ENCODE results near the gene CCL14.

Gene CCL14

DNA sequence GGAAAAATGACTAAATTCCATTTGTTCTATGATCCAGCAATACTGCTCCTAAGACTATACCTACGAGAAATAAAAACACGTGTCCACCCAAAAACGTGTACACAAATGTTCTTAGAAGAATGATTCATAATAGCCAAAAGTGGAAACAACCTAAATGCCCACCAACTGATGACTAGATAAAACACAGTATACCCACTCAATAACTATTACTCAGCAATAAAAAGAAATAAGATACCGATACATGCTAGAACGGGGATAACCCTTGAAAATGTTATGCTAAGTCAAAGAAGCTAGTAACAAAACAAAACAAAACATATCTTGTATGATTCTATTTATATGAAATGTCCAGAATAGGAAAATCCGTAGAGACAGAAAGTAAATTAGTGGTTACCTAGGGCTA, 22.9 kb downstream of the CCL14 start:
- Histone ChIP-seq H4K91ac (ENCODE audit: low read depth, low read length) (no peak overlapping the region), H2BK120ac (ENCODE audit: insufficient read depth, low read length, poor library complexity) (no peak overlapping the region), H3K79me2 (ENCODE audit: control insufficient read depth, insufficient read depth, low read length, poor library complexity) (no peaks in the 10 kb centered on the region), H3K14ac (ENCODE audit: low read length) (no peak overlapping the region), H3K4me3 (ENCODE audit: low read depth, low read length) (no peak overlapping the region), H4K8ac (ENCODE audit: low read depth, low read length) (no peak overlapping the region), H3K4me2 (ENCODE audit: low read length) (no peak overlapping the region), H3K79me1 (ENCODE audit: low read length) (no peaks in the 10 kb centered on the region), H3K9ac (ENCODE audit: low read length) (no peak overlapping the region), H3K4me1 (ENCODE audit: control insufficient read depth in 1 of 2, insufficient read depth in 2 of 2, low read length in 2 of 2) (no peaks in the 10 kb centered on the region), H3K18ac (ENCODE audit: low read length) (no peak overlapping the region), H3K27me3 (ENCODE audit: insufficient read depth, low read length) (no peaks in the 10 kb centered on the region), H2AFZ (ENCODE audit: insufficient read depth, low read length, poor library complexity) (no peak overlapping the region), H2BK5ac (ENCODE audit: low read depth, low read length, poor library complexity) (no peak overlapping the region), H3K23ac (ENCODE audit: low read length) (no peak overlapping the region), H3K9me3 (ENCODE audit: insufficient read depth, low read depth, low read length) (no peaks in the 10 kb centered on the region), H2AK5ac (ENCODE audit: low read length) (no peak overlapping the region), H3K4ac (ENCODE audit: low read depth, low read length) (no peak overlapping the region), H3K36me3 (ENCODE audit: control insufficient read depth in 1 of 2, insufficient read depth in 2 of 2, low read length in 2 of 2) (no peaks in the 10 kb centered on the region), H2BK12ac (ENCODE audit: low read length) (no peak overlapping the region), H3K27ac (ENCODE audit: low read depth, low read length) (no peak overlapping the region), H4K12ac (ENCODE audit: low read depth, low read length) (no peak overlapping the region)
- no CpG with 5 or more reads among the region's 6 CpGs for WGBS (ENCODE audit: extremely low coverage, insufficient coverage, insufficient read length)
- DNase-seq, result no peak

DNA sequence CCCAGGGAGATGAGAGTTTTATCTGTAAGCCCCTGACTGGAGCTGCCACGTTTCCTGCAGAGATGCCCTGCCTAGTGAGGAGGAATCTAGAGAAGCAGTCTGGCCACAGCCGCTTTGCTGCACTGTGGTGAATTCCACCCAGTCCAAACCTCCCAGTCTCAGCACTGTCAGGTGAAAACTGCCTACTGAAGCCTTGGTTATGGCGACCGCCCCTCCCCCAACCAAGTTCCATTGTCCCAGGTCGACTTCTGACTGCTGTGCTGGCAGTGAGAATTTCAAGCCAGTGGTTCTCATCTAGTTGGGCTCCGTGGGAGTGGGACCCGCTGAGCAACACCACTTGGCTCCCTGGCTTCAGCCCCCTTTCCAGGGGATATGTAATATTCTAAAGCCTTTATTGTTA, 32.8 kb downstream of the CCL14 start:
- no peaks in the 10 kb centered on the region for H3K79me1 ChIP-seq (ENCODE audit: low read length)
- no peak overlapping the region for H3K14ac ChIP-seq (ENCODE audit: low read length)
- H3K9ac ChIP-seq (ENCODE audit: low read length), result no peak overlapping the region
- H2BK12ac ChIP-seq (ENCODE audit: low read length), result no peak overlapping the region
- H3K79me2 ChIP-seq (ENCODE audit: control insufficient read depth, insufficient read depth, low read length, poor library complexity), result no peaks in the 10 kb centered on the region
- H2AFZ ChIP-seq (ENCODE audit: insufficient read depth, low read length, poor library complexity), result no peak overlapping the region
- H2BK120ac ChIP-seq (ENCODE audit: insufficient read depth, low read length, poor library complexity), result no peak overlapping the region
- H3K9me3 ChIP-seq (ENCODE audit: insufficient read depth, low read depth, low read length), result no peaks in the 10 kb centered on the region
- WGBS (ENCODE audit: extremely low coverage, insufficient coverage, insufficient read length), result no CpG with 5 or more reads among the region's 7 CpGs
- H3K4me2 ChIP-seq (ENCODE audit: low read length), result no peak overlapping the region
- no peak overlapping the region for H2BK5ac ChIP-seq (ENCODE audit: low read depth, low read length, poor library complexity)
- no peak overlapping the region for H3K4ac ChIP-seq (ENCODE audit: low read depth, low read length)
- no peak for DNase-seq
- H3K4me3 ChIP-seq (ENCODE audit: low read depth, low read length), result no peak overlapping the region
- H3K27me3 ChIP-seq (ENCODE audit: insufficient read depth, low read length), result no peaks in the 10 kb centered on the region
- H3K23ac ChIP-seq (ENCODE audit: low read length), result no peak overlapping the region
- H3K18ac ChIP-seq (ENCODE audit: low read length), result no peak overlapping the region
- H4K91ac ChIP-seq (ENCODE audit: low read depth, low read length), result no peak overlapping the region
- no peak overlapping the region for H4K12ac ChIP-seq (ENCODE audit: low read depth, low read length)
- no peak overlapping the region for H4K8ac ChIP-seq (ENCODE audit: low read depth, low read length)
- H3K36me3 ChIP-seq (ENCODE audit: control insufficient read depth in 1 of 2, insufficient read depth in 2 of 2, low read length in 2 of 2), result no peaks in the 10 kb centered on the region
- no peak overlapping the region for H2AK5ac ChIP-seq (ENCODE audit: low read length)
- no peak overlapping the region for H3K27ac ChIP-seq (ENCODE audit: low read depth, low read length)
- no peaks in the 10 kb centered on the region for H3K4me1 ChIP-seq (ENCODE audit: control insufficient read depth in 1 of 2, insufficient read depth in 2 of 2, low read length in 2 of 2)

DNA sequence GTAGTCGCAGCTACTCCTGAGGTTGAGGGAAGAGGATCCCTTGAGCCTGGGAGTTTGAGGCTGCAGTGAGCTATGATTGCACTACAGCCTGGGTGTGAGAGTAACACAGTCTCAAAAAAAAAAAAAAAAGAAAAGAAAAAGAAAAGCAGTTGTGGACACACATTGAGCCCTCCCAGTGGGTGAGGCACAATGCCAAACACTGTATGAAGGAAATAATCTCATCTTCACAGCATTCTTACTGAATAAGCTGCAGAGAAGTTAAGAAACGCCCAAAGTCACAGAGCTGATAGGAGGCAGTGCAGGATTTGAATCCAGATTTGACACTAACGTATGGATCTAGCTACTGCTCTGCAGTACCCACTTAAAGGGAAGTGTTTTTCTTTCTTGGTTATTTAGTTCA, 37.1 kb downstream of the CCL14 start:
- no peak overlapping the region for H2BK5ac ChIP-seq (ENCODE audit: low read depth, low read length, poor library complexity)
- no peak overlapping the region for H3K14ac ChIP-seq (ENCODE audit: low read length)
- no peak overlapping the region for H3K27ac ChIP-seq (ENCODE audit: low read depth, low read length)
- no peaks in the 10 kb centered on the region for H3K4me1 ChIP-seq (ENCODE audit: control insufficient read depth in 1 of 2, insufficient read depth in 2 of 2, low read length in 2 of 2)
- H4K12ac ChIP-seq (ENCODE audit: low read depth, low read length), result no peak overlapping the region
- no peak overlapping the region for H4K8ac ChIP-seq (ENCODE audit: low read depth, low read length)
- no peak for DNase-seq
- WGBS (ENCODE audit: extremely low coverage, insufficient coverage, insufficient read length), result no CpG with 5 or more reads among the region's 3 CpGs
- no peaks in the 10 kb centered on the region for H3K27me3 ChIP-seq (ENCODE audit: insufficient read depth, low read length)
- no peaks in the 10 kb centered on the region for H3K79me2 ChIP-seq (ENCODE audit: control insufficient read depth, insufficient read depth, low read length, poor library complexity)
- no peak overlapping the region for H3K4me2 ChIP-seq (ENCODE audit: low read length)
- H3K18ac ChIP-seq (ENCODE audit: low read length), result no peak overlapping the region
- H3K23ac ChIP-seq (ENCODE audit: low read length), result no peak overlapping the region
- no peak overlapping the region for H2AFZ ChIP-seq (ENCODE audit: insufficient read depth, low read length, poor library complexity)
- no peaks in the 10 kb centered on the region for H3K79me1 ChIP-seq (ENCODE audit: low read length)
- no peak overlapping the region for H3K4me3 ChIP-seq (ENCODE audit: low read depth, low read length)
- H3K9ac ChIP-seq (ENCODE audit: low read length), result no peak overlapping the region
- H2BK12ac ChIP-seq (ENCODE audit: low read length), result no peak overlapping the region
- H2AK5ac ChIP-seq (ENCODE audit: low read length), result no peak overlapping the region
- H3K9me3 ChIP-seq (ENCODE audit: insufficient read depth, low read depth, low read length), result no peaks in the 10 kb centered on the region
- H3K36me3 ChIP-seq (ENCODE audit: control insufficient read depth in 1 of 2, insufficient read depth in 2 of 2, low read length in 2 of 2), result no peaks in the 10 kb centered on the region
- no peak overlapping the region for H2BK120ac ChIP-seq (ENCODE audit: insufficient read depth, low read length, poor library complexity)
- no peak overlapping the region for H4K91ac ChIP-seq (ENCODE audit: low read depth, low read length)
- no peak overlapping the region for H3K4ac ChIP-seq (ENCODE audit: low read depth, low read length)

DNA sequence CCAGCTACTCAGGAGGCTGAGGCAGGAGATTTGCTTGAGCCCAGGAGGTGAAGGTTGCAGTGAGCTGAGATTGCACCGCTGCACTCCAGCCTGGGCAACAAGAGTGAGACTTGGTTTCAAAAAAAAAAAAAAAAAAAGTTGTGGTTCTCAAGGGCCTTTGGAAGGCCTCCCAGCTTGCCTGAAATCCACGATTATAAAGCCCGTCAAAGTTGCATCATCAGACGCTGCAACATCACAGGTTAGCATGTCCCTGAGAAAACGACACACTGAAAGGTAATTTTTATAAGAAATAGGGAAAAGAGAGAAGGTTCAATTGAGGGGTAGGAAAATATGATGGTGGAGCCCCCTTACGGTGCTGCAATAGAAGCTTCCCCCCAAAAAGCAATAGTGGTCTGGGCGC, 38.4 kb downstream of the CCL14 start:
- H3K79me2 ChIP-seq (ENCODE audit: control insufficient read depth, insufficient read depth, low read length, poor library complexity), result no peaks in the 10 kb centered on the region
- no peak overlapping the region for H3K4me2 ChIP-seq (ENCODE audit: low read length)
- no peaks in the 10 kb centered on the region for H3K27me3 ChIP-seq (ENCODE audit: insufficient read depth, low read length)
- no peak overlapping the region for H3K18ac ChIP-seq (ENCODE audit: low read length)
- no peak overlapping the region for H3K14ac ChIP-seq (ENCODE audit: low read length)
- H4K8ac ChIP-seq (ENCODE audit: low read depth, low read length), result no peak overlapping the region
- H2AFZ ChIP-seq (ENCODE audit: insufficient read depth, low read length, poor library complexity), result no peak overlapping the region
- no peak overlapping the region for H2AK5ac ChIP-seq (ENCODE audit: low read length)
- no peaks in the 10 kb centered on the region for H3K4me1 ChIP-seq (ENCODE audit: control insufficient read depth in 1 of 2, insufficient read depth in 2 of 2, low read length in 2 of 2)
- H3K36me3 ChIP-seq (ENCODE audit: control insufficient read depth in 1 of 2, insufficient read depth in 2 of 2, low read length in 2 of 2), result no peaks in the 10 kb centered on the region
- no peak for DNase-seq
- H3K4me3 ChIP-seq (ENCODE audit: low read depth, low read length), result no peak overlapping the region
- no peak overlapping the region for H3K9ac ChIP-seq (ENCODE audit: low read length)
- no peak overlapping the region for H2BK5ac ChIP-seq (ENCODE audit: low read depth, low read length, poor library complexity)
- WGBS (ENCODE audit: extremely low coverage, insufficient coverage, insufficient read length), result no CpG with 5 or more reads among the region's 7 CpGs
- H3K9me3 ChIP-seq (ENCODE audit: insufficient read depth, low read depth, low read length), result no peaks in the 10 kb centered on the region
- H3K23ac ChIP-seq (ENCODE audit: low read length), result no peak overlapping the region
- no peak overlapping the region for H2BK12ac ChIP-seq (ENCODE audit: low read length)
- no peak overlapping the region for H3K27ac ChIP-seq (ENCODE audit: low read depth, low read length)
- no peak overlapping the region for H2BK120ac ChIP-seq (ENCODE audit: insufficient read depth, low read length, poor library complexity)
- H4K91ac ChIP-seq (ENCODE audit: low read depth, low read length), result no peak overlapping the region
- no peaks in the 10 kb centered on the region for H3K79me1 ChIP-seq (ENCODE audit: low read length)
- H3K4ac ChIP-seq (ENCODE audit: low read depth, low read length), result no peak overlapping the region
- no peak overlapping the region for H4K12ac ChIP-seq (ENCODE audit: low read depth, low read length)
